ENCODE measurements around the gene CACNA1F.
A peak's percentile ranks its signal among the peaks of the same experiment; 100 is the strongest.

CACNA1F gene

DNA sequence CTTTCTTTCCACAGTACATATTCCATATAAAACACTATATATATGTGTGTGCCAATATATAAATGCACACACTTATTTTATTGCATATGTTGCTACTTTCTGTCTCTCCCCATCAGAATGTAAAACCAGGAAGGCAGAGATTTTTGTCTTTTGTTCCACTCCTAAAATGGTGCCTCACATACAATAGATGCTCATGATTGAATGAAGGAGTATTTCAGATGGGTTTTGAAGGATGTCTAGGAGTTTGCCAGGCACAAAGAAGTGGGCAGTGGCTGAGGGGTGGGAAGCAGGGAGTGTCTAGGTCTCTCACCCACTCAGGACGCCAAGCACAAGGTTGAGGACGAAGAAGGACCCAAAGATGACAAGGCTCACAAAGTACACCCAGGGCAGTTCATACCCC, 5.4 kb downstream of the CACNA1F start:
- DNase-seq: no peak

DNA sequence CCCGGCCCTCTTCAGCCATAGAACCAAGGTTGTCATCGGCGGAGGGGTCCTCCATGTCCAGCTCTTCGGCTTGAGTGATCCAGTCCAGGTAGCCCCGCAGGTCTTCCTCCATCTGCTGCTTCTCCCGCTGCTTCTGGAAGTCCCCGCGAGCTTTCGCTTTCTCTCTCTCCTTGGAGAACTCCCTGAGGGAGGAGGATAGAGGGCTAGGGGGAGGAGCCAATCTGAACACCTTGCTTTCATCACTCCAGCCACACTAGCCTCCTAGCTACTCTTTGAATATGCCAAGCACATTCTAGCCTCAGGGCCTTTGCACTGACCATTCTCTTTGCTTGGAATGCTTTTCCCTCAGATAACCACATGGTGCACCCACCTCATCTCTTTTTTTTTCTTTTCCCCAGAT, 6.2 kb downstream of the CACNA1F start:
- no peak for DNase-seq

DNA sequence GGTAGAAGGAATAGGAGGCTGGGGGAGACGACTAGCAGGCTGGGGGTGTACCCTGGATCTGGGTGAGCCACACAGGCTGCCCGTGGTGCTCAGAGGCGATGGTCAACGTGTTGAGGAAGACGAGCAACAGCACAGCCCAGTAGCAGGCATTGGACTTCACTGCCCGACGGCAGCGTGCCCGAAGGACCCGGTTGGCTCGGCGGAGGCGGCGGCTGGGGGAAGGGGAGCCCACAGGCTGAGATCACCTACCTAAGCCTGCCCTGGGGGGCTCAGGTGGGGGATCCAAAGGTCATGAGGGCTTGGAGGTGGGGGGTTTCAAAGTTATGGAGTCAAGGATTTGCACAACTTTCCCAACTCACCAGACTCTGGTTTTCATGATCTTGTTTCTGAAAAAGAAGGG, 7.3 kb downstream of the CACNA1F start:
- DNase-seq: no peak

DNA sequence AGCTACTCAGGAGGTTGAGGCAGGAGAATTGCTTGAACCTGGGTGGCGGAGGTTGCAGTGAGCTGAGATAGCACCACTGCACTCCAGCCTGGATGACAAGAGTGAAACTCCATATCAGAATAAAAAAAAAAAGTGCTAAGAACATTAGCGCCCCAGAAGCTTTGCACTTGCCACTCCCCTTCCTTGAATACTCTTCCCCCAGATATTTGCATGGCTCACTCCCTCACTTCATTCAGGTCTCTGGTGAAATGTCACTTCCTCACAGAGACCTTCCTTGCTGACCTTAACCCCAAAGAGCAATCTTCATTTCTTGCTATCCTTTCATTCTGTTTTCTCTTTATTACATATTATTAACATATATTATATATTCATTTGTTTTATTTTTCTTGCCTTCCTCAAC, 11.3 kb downstream of the CACNA1F start:
- DNase-seq: no peak

DNA sequence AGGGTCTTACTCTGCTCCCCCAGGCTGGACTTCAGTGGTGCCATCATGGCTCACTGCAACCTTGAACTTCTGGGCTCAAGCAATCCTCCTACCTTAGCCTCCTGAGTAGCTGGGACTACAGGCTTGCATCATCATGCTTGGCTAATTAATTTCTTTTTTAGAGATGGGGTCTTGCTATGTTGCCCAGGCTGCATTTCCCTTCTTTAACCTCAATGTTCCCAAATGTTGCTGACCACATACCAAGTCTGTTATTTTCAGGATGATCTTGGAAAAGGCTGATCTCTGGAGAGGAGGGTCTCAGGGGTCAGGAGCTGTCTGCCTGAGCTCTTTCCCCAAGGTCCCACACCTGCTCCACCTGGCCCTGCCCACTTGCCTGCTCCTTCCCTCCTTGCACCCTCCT, 13.0 kb downstream of the CACNA1F start:
- DNase-seq: no peak

DNA sequence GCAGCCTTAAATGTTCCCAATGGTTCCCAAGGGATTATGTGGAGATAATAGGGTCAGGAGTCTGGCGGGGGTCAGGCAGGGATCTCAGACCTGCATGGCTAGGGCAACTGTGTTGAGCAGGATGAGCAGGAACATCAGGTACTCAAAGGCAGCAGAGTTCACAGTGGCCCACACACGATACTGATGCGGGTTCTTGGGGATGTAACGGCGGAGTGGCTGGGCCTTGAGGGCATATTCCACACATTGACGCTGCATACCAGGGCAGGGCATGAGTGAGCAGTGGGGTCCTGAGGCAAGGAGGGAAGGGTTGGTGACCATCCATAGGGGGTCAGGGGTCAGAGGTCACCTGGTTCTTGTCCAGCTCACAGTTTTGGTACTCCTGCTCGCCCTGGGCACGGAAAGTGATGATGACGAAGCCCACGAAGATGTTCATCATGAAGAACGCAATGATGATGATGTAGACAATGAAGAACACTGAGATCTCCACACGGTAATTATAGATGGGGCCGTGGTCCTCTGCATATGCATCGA, 18.1 kb downstream of the CACNA1F start:
- DNase-seq: no peak

DNA sequence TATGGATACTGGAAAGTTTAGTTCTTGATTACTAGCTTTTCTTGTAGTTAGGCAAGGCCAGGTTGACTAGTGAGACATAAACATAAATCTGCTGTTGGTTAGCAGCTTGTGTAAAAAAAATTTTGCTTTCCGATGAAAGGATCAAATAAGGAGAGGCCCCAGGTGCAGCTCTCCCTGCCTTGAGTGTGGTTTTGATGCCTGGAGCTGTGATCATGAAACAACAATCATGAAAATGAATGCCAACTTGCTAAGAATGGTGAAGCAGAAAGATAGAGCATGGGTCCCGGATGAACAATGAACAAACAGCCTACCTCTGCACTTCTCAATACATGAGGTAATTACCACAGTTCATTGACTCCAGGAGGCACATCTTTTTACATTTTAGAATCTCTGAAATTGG, 18.7 kb downstream of the CACNA1F start:
- no peak for DNase-seq

DNA sequence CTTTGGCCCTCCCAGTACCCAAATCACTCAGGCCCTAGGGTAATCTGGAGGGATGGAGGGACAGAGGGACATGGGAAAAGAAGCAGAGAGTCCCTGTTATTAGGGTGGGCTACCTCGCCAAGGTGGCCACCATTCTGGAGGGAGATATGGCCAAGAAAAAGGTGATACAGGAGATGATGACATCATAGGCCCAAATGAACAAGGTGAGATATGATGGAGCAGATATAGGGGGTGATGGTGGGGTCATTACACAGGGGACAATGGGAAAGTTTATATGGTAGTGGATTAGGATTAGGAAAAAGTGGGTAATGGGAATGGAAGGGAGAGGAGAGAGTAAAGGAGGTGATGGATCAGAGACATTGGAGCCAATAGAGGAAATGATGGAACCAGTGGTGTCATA, 20.3 kb downstream of the CACNA1F start:
- DNase-seq: no peak

DNA sequence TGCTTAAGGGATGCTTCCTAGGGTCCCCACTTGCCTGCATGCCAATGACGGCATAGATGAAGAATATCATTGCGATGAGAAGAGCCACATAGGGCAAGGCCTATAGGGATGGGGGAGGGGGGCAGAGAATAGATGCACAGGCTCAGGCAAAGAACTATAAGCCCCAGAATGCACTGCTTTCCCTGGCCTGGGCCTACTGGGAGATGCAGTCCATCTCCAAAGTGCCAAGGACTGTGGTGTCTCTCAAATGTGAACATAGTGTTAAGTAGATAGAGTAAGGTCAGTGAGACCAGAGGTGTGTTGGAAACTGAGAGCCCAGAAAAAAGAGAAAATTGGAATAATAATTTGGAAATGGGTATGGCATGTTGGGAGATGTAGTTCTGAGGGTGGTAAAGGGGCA, 20.9 kb downstream of the CACNA1F start:
- DNase-seq: no peak

DNA sequence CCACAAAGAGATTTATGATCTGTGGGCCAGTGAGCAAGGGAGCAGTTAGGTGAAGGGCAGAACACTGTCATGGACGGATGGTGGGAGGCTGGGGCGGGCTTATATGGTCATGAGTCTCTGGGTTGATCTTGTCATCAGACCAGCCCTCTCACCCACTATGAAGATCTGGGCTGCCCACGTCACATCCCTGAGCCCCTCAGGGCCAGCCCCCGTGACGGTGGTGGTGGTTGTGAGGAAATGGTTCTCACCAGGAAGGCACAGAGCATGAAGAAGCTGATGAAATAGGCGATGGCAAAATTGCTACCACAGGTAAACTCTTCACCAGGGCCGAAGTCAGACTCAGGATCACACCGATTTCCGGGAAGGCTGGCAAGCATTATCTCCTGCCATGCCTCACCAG, 22.1 kb downstream of the CACNA1F start:
- DNase-seq: no peak

DNA sequence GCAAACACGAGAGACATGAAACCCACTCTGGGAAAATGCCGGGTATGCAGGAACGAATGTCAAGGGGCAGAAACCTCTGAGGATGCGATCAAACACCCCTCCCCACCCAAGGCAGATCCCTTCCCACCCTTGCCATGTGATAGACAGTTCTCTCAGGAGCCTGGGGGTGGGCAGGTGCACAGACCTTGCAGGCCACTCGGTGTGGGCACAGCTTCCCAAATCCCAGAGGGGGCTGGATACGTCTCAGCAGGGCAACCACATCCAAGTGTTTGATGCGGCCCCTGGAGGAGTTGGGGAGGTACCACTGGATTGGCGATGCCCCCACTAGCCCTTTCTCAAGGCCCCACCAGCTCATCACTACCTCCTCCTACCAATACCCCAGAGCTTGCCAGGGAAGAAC, 22.7 kb downstream of the CACNA1F start:
- DNase-seq: no peak

DNA sequence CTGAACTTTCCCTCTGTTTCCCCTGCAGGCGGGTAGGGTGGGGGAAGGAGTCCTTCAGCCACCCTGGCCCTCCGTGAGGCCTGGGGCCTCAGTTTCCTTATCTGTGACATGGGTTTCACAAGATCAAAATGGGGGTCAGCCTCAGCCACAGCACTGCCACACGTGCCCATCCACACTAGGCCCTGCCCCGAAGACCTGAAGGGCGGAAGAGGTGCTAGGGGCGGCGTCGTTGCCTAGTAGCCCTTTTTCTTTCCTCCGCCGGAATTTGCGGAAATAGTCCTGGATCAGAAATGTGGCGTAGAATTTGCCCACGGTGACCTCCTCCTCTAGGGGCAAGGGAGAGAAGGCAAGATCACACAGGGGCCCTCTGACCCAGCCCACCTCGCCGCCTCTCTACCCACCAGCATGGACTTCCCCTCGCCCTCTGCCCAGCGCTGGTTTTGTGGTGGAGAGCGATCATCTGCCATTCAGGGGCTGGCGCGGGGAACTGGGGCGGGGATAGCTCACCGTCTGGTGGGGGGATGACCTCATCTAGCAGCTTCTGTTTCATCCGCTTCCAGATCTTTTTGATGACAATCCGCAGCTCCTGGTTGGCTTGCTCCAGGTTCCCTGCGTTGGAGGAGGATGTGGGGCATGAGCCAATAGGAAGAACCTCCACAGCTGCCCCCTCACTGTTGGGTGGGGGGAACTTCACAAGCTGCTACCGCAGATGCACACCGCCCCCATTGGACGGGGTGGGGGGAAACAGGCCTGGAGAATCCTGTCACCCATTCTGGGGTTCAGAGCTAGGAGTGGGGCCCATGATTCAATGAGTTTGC, 23.5 kb downstream of the CACNA1F start:
- peak; percentile 72 for DNase-seq

DNA sequence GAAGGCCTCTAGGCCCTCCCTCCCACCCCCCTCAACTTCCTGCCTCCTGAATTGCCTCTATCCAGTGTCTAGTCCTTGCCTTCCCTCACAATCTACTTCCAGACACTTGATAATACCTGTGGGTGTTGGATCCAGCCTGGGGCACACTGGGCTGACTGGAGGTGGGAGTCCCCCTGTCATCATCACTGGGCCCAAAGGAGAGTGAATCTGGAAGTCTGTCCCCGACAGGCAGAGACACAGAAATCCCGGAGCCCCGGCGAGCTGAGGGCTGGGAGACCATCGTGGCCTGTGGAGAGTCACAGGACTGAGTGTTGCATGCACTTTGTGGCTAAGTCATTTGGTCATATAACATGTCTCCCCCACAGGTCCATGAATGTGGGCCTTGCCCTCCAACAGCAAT, 24.7 kb downstream of the CACNA1F start:
- no peak for DNase-seq

DNA sequence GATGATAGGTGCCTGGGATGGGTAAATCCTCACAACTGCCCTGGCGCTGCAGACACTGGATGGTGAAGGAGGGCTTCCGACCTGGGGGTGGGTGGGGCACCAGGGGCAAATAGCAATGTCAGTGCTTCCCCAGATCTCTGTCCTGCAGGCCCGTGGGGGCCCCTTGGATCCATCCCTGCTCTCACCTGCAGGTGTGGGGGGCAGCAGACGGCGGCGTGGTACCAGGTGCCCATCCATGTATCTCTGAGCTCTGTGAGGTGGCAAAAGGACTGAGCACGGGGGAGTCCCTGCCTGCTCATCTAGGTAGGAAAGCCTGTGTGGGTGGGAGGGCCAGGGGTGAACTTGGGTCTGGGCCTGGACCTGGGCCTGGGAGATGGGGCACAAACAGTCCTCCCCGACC, 26.6 kb downstream of the CACNA1F start:
- DNase-seq: no peak

DNA sequence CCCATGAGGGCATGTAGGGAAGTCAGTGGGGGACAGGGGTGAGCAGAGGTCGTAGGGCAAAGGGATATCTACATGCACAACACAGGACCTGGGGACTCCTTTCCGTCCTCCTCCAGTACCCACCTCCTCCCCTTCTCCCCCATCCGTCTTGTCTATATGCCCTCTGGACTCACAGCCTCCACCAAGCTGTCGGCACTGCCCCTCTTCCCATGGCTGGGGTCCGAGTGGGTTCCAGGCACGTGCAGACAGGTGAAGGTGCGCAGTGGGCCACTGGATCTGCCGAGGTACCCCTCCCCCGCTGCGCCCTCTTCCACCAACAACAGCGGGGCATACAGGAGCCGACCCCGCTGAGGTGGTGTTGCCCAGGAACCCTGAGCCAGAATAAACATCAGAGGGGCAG, 27.7 kb downstream of the CACNA1F start:
- no peak for DNase-seq

DNA sequence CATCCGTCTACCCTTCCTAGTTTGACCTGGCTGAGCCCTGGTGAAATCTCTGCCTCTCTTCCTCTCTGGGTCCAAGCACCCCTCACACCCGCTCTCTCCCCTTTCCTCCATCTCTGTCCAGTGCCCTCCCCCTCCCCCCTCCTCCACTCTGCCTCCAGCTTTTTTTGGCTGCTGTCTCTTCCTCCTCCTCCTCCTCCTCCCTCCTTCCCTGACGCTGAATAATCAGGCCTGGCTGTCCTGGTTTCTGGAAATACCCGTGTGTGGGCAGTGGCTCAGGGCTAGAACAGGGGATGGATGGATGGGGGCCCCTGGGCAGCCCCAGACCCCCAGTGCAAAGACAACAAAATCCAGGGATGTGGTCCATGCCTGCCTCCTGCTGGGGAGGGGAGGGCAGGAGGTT, 28.4 kb downstream of the CACNA1F start:
- DNase-seq: no peak

DNA sequence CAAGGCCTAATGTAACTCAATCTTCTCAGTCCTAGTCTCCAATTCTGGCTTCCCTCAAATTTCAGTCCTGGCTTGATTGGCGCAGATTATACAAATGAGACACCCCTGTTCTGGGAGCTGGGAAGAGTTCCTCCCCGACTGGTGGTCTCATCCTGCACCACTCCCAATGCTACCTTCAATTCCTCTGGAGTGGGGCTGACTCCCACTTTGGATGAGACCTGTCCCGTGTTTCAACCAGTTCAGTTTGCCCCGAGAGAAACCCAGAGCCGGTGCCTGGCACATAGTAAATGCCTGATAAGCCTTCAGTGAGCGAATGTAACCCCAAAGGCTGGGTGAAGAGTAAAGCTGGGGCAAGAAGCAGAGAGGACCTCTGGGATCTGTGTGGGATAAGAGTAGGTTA, 29.1 kb downstream of the CACNA1F start:
- no peak for DNase-seq

DNA sequence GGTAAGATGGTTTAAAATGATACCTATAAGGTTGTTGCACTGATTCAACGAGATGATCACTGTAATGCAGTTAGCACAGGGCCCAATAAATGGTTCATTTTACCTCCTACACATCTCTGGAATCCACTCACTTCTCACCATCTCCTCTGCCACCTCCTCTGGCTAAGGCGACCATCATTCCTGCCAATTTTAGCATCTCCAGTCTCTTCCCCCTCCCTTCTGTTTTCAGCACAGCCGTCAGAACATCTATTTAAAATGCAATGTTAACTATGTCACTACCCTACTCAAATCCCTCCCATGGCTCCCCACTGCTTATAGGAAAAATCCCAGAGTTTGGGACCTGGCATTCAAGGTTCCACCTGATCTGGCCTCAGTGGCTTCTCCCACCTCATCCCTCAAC, 29.6 kb downstream of the CACNA1F start:
- DNase-seq: no peak

DNA sequence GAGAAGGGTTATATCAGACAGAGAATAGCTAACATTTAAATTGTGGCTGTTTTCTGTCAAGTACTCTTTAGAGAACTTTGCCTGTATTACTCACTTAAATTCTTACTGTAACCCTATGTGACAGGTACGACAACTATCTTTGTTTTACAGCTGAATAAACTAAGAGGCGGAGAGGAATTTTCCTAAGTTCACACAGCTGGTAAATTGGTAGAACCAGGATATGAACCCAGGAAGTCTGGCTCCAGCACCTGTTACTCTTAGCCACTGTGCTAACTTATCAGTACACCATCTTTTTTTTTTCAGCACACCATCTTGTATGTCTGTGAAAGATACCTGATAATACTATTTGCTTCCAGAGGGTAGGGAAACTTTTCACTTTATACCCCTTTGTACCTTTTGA, 31.1 kb downstream of the CACNA1F start:
- DNase-seq: no peak

DNA sequence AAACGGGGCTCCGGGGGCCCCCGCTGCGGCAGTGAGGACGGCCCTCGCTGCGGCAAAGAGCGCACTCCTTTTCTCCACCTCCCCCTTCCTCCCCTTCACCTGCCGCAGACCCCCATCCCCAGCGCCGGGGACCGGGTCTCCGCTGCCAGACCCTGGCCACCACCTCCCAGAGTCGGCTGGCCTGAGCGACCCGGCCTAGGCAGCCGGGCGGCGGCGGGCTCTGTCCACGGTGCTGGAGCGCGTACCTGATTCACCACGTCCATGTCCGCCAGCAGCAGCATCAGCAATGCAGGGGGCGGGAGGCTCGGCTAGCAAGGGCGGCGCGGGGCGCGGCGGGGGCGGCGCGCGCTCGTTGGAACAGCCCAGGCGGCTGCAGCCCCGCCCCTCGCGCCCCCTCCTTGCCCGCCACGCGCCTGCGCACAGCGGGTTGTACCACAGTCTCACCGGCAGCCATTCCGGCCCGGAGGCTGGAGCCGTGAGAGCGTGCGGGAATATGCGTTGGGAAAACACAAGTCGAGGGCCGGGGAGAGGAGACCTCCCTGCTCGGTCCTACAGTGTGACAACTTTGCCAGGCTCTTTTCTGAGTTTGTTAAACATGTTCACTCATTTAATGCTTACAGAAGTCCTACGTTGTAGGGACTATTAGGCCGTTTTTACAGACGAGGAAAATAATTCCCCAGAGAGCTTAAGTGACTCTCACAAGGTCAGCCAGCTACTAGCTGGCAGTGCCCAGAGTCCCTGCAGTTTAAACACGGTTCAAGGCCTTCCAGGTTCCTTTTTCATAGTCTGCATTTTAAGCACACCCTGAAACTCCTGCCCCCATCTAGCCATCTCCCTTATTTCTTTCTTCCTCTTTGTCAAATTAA, 33.0 kb downstream of the CACNA1F start, which contains the start of gene SYP:
TSS of gene SYP (minus strand) at position 288 of the 866 bp plus-strand sequence. CDS start at position 281, 7 bp downstream.
- DNase-seq: peak; percentile 64

DNA sequence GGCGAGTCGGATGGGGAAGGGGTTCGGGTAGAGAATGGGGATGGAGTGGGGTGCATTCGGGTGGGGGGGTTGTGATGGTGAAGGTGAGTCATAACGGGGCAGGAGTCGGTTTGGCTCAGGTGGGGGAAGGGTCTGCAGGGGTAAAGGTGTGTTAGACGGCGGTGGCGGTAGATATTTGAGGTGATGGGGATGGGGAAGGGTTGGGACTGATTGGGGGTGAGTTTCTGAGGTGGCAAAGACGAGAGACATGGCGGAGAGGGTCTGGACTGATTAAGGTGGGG, 33.9 kb downstream of the CACNA1F start:
- DNase-seq: no peak

DNA sequence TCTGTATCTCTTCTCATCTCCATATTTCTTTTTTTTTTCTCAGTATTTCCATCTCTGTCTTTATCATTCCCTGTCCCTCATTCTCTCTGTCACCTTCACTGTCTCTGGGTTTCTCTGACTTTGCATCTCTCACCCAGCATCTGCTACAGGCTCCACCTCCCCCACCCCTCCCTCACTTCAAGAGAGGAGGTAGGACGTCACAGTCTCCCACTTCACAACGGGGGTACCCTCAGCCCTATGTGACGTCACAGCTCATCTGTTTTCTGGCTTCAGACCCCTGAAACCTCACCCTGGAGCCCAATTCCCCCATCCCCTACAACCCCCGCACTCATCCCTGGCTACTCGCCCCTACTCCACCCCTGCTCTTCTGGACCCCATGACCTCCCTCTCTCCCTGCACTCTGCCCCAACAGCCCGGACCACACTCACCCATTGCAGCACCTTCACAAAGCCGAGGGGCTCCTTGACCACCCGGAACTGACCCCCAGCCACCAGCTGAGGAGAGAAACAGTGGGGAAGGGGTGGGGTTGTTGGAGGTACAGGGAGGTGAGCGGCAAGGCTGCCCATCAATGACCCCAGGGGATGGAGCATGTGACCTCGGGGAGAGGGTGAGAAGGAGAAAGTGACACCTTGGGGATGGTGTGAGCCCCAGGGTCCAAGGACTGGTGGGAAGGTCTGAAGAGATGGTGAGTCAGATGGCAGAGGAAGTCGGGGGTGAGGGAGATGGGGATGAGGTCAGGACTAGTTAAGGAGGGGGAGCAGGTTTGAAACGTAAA, 34.4 kb downstream of the CACNA1F start:
- DNase-seq: no peak

DNA sequence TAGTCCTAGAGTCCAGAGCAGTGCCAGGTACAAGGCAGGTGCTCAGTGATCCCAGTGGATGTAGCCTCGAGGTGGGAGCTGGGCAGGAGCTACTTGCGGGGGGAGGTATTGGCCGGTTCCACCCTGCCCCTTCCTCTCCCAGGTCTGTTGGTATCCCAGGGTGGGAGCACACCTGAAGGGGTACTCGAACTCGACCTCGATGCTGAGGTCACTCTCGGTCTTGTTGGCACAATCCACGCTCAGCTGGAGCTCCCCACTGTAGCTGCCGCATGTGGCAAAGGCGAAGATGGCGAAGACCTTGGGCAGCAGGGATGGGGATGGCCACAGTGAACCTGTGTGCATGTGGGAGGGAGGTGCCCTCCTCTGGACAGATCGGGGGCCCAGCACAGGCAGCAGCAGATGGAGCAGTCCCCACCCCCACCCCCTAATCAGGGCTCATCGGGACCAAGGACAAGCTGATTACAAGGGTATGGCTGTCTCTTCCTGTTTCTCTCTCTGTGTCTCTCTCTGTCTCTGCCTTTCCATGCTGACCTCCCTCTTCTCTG, 35.5 kb downstream of the CACNA1F start:
- DNase-seq: no peak

Data from DMS 273 treated with DMSO at 0.1 percent for 48 hours (cell line).